SK-N-MC (cell line): ENCODE data around the gene HBZ.
"Not testable (repeated sequence)": the region's sequence is repeated elsewhere in the genome, so short reads cannot be mapped to it uniquely, and the experiment has no call there.

ENCODE experiments used
- EZH2 ChIP-seq: fragments of 200-600 bp; sonication (generic); IDR thresholded peaks from one replicate; pipeline ENCODE4 v1.6.1; 2017; ENCODE audit warnings: antibody characterized with exemption
- POLR2AphosphoS5 ChIP-seq: IDR thresholded peaks from 2 replicates; pipeline ENCODE4 v1.6.1; 2012; ENCODE audit warnings: mild to moderate bottlenecking, low read depth, low read length, borderline replicate concordance

DNA sequence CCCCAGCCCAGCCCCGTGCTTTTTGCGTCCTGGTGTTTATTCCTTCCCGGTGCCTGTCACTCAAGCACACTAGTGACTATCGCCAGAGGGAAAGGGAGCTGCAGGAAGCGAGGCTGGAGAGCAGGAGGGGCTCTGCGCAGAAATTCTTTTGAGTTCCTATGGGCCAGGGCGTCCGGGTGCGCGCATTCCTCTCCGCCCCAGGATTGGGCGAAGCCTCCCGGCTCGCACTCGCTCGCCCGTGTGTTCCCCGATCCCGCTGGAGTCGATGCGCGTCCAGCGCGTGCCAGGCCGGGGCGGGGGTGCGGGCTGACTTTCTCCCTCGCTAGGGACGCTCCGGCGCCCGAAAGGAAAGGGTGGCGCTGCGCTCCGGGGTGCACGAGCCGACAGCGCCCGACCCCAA is 23.6 kb downstream of the HBZ start:
- TF ChIP-seq POLR2AphosphoS5, EZH2: not testable (repeated sequence)
